OCI-LY1 (cell line): ENCODE measurements around the gene CHMP2B.

Source experiments
- H2AFZ ChIP-seq: fragments of 200-600 bp; sonication (generic), shearing (Covaris generic); 2 replicates; pipeline ENCODE4 v1.6.0; 2014; ENCODE audit warnings: antibody characterized with exemption, mild to moderate bottlenecking, low read length
- H3F3A ChIP-seq: fragments of 200-600 bp; sonication (generic), shearing (Covaris generic); 2 replicates; pipeline ENCODE4 v1.6.0; 2014; ENCODE audit warnings: mild to moderate bottlenecking, antibody characterized with exemption, low read length, moderate library complexity; ENCODE audit not compliant: insufficient read depth
- H3K27ac ChIP-seq: fragments of 200-600 bp; sonication (generic); 2 replicates; pipeline ENCODE4 v1.5.1; 2014; ENCODE audit warnings: low read length, mixed run types, mild to moderate bottlenecking, low read depth; ENCODE audit not compliant: poor library complexity, severe bottlenecking
- H3K27me3 ChIP-seq: fragments of 200-600 bp; sonication (generic); 2 replicates; pipeline ENCODE4 v1.6.0; 2014; ENCODE audit warnings: antibody characterized with exemption, mild to moderate bottlenecking, low read length, moderate library complexity; ENCODE audit not compliant: insufficient read depth
- H3K36me3 ChIP-seq: fragments of 200-600 bp; sonication (generic); 2 replicates; pipeline ENCODE4 v1.6.1; 2014; ENCODE audit warnings: mild to moderate bottlenecking, antibody characterized with exemption, low read length, moderate library complexity, mixed read lengths; ENCODE audit not compliant: insufficient read depth
- H3K4me1 ChIP-seq: fragments of 200-600 bp; sonication (generic); 2 replicates; pipeline ENCODE4 v1.5.1; 2014; ENCODE audit warnings: mild to moderate bottlenecking, low read length, moderate library complexity; ENCODE audit not compliant: insufficient read depth, severe bottlenecking
- H3K4me2 ChIP-seq: fragments of 200-600 bp; sonication (generic), shearing (Covaris generic); 2 replicates; pipeline ENCODE4 v1.6.1; 2014; ENCODE audit warnings: low read length
- H3K4me3 ChIP-seq: fragments of 200-600 bp; sonication (generic); 2 replicates; pipeline ENCODE4 v1.5.1; 2014; ENCODE audit warnings: low read length, low read depth, mild to moderate bottlenecking, mixed read lengths; ENCODE audit not compliant: poor library complexity, severe bottlenecking
- H3K79me2 ChIP-seq: fragments of 200-600 bp; shearing (Covaris generic); 2 replicates; pipeline ENCODE4 v1.6.1; 2016; ENCODE audit warnings: mixed run types, low read length, mixed read lengths; ENCODE audit not compliant: insufficient read depth
- H3K9ac ChIP-seq: fragments of 200-600 bp; sonication (generic), shearing (Covaris generic); 2 replicates; pipeline ENCODE4 v1.6.1; 2014; ENCODE audit warnings: mild to moderate bottlenecking, low read length, mixed read lengths
- H3K9me2 ChIP-seq: fragments of 200-600 bp; sonication (generic), shearing (Covaris generic); 2 replicates; pipeline ENCODE4 v1.6.1; 2014; ENCODE audit warnings: low read depth, mild to moderate bottlenecking, low read length, mixed read lengths
- H3K9me3 ChIP-seq: fragments of 200-600 bp; shearing (Covaris generic); 2 replicates; pipeline ENCODE4 v1.6.1; 2014; ENCODE audit warnings: low read length, mixed read lengths
- H4K20me1 ChIP-seq: fragments of 200-600 bp; sonication (generic), shearing (Covaris generic); 2 replicates; pipeline ENCODE4 v1.6.0; 2016; ENCODE audit warnings: mild to moderate bottlenecking, low read length; ENCODE audit not compliant: insufficient read depth
- CTCF ChIP-seq: fragments of 200-600 bp; sonication (generic), shearing (Covaris generic); IDR thresholded peaks from 2 replicates; pipeline ENCODE4 v1.5.1; 2017; ENCODE audit warnings: mild to moderate bottlenecking, antibody characterized with exemption, low read length, moderate library complexity, mixed read lengths
- EZH2 ChIP-seq: fragments of 200-600 bp; sonication (generic), shearing (Covaris generic); IDR thresholded peaks from 2 replicates; pipeline ENCODE4 v1.8.0; 2017; ENCODE audit warnings: borderline replicate concordance, mixed run types, mild to moderate bottlenecking, antibody characterized with exemption, low read length, moderate library complexity, mixed read lengths

The CHMP2B gene

GRCh38 chr3:87206635-87207034 lies 20.5 kb upstream of the CHMP2B start:
- Histone ChIP-seq H3K4me2 (no peak overlapping the region), H3K4me3 (no peak overlapping the region), H3K27me3 (no peaks in the 10 kb centered on the region), H3K9me3 (no peaks in the 10 kb centered on the region), H4K20me1 (no peaks in the 10 kb centered on the region), H3K27ac (no peak overlapping the region), H3K9ac (no peak overlapping the region), H2AFZ (no peak overlapping the region), H3K79me2 (no peaks in the 10 kb centered on the region), H3K4me1 (no peaks in the 10 kb centered on the region), H3F3A (no peaks in the 10 kb centered on the region), H3K36me3 (no peaks in the 10 kb centered on the region), H3K9me2 (no peaks in the 10 kb centered on the region)
- no peak for TF ChIP-seq CTCF
- no peak for TF ChIP-seq EZH2

DNA sequence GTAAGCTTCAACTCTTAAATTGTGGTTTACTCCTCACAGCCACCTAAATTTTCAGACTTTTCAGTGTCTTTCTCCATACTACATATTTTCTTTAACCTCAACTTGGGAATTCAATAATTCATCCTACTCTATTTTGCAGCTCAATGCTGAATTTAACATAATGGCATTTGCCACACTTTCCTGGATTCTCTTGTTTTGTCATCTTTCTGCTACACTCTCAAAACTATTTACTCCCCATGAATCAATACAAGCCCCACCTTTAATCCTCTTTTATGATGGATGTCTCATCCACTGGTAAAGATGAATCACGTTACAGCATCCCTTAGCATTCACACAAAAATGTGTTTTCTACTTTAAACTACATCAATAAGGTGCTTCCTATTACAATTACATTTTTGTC lies 19.6 kb upstream of the CHMP2B start:
- Histone ChIP-seq H3K27ac (no peak overlapping the region), H4K20me1 (no peaks in the 10 kb centered on the region), H3K9me3 (no peaks in the 10 kb centered on the region), H2AFZ (no peak overlapping the region), H3K27me3 (no peaks in the 10 kb centered on the region), H3K4me2 (no peak overlapping the region), H3K36me3 (no peaks in the 10 kb centered on the region), H3K9me2 (no peaks in the 10 kb centered on the region), H3F3A (no peaks in the 10 kb centered on the region), H3K79me2 (no peaks in the 10 kb centered on the region), H3K4me1 (no peaks in the 10 kb centered on the region), H3K9ac (no peak overlapping the region), H3K4me3 (no peak overlapping the region)
- no peak for TF ChIP-seq CTCF
- TF ChIP-seq EZH2: no peak

DNA sequence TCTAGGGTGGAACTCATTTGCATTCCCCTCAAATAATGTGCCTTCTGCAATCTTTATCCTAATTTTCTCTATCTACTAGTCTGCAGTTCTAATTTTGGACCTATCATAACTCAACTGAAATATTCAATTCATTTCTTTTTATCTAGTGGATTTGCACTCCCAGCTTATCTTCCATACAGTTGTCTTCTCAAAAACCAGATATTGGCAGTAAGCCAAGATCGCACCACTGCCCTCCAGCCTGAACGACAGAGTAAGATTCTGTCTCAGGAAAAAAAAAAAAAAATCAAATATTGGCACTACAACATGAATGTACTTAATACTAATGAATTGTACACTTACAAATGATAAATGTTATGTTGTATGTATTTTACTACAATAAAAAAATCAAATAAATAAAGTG lies 18.0 kb upstream of the CHMP2B start:
- no peaks in the 10 kb centered on the region for H3K36me3 ChIP-seq
- H4K20me1 ChIP-seq: no peaks in the 10 kb centered on the region
- H3K9ac ChIP-seq: no peak overlapping the region

More for the DNA sequence above, 18.0 kb upstream of the CHMP2B start:
- Histone ChIP-seq H2AFZ (no peak overlapping the region), H3K4me2 (no peak overlapping the region), H3F3A (no peaks in the 10 kb centered on the region), H3K79me2 (no peaks in the 10 kb centered on the region), H3K9me3 (no peaks in the 10 kb centered on the region), H3K9me2 (no peaks in the 10 kb centered on the region), H3K4me3 (no peak overlapping the region), H3K4me1 (no peaks in the 10 kb centered on the region), H3K27me3 (no peaks in the 10 kb centered on the region), H3K27ac (no peak overlapping the region)
- TF ChIP-seq EZH2: no peak
- TF ChIP-seq CTCF: no peak
